Stomach (tissue), 4 donors: ENCODE measurements around the gene FCAMR.

Source experiments
- POLR2A ChIP-seq, 4 donors: fragments of 450-650 bp; IDR thresholded peaks; one replicate each; pipeline ENCODE4 v1.6.1; 2016; ENCODE audit warnings: antibody characterized with exemption in 4 of 4, control low read depth in 2 of 4, mild to moderate bottlenecking in 1 of 4, moderate library complexity in 1 of 4
- POLR2AphosphoS5 ChIP-seq, 3 donors: sonication (generic); formaldehyde crosslinking; IDR thresholded peaks; one replicate each; pipeline ENCODE4 v1.6.1; 2016; ENCODE audit warnings: antibody characterized with exemption in 3 of 3
- TF ChIP-seq, protein P1 (sequence below), 7 experiments: fragments of 450-650 bp in 4 of 7; fragments of 200-600 bp in 3 of 7; sonication (generic) in 3 of 7; IDR thresholded peaks; one replicate each; pipeline ENCODE4 v1.5.1; 2016 to 2019; ENCODE audit warnings: antibody characterized with exemption in 7 of 7, control low read depth in 2 of 7, mild to moderate bottlenecking in 1 of 7

DNA sequence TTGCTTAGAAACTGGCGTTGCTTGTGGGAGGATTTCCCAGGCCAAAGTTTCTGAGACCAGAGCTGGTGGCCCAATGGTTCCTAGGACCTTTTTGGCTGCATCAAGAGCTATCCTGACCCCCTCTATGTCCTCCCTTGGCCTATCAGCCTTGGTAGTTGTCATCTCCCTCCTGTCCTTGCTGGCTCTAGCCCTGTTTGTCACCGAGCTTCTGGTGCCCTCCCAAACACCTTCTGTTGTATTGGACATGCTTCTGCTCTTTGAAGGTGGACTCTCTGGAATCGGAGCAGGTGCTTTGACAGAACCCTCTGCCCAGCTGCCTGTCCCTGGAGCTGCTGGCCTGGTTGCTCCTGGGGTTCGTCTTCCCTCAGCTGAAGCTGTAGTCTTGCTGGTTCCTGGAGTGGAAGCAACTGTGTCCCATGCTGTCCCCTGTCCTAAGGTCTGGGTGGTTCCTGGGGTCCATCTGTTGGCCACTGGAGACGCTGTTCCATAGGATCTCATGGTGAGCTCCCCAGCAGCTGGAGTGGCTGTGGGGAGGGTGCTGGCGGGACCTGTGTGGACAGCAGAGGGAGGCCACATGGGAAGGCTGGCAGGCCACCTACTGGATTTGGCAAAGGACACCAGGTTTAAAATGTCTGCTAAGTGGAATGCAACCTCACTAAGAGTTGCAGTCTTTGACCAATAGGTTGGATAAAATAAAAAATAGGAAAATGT is 9.4 kb downstream of the FCAMR start:
- TF ChIP-seq, protein P1, sequence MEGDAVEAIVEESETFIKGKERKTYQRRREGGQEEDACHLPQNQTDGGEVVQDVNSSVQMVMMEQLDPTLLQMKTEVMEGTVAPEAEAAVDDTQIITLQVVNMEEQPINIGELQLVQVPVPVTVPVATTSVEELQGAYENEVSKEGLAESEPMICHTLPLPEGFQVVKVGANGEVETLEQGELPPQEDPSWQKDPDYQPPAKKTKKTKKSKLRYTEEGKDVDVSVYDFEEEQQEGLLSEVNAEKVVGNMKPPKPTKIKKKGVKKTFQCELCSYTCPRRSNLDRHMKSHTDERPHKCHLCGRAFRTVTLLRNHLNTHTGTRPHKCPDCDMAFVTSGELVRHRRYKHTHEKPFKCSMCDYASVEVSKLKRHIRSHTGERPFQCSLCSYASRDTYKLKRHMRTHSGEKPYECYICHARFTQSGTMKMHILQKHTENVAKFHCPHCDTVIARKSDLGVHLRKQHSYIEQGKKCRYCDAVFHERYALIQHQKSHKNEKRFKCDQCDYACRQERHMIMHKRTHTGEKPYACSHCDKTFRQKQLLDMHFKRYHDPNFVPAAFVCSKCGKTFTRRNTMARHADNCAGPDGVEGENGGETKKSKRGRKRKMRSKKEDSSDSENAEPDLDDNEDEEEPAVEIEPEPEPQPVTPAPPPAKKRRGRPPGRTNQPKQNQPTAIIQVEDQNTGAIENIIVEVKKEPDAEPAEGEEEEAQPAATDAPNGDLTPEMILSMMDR (IDR thresholded peaks at IDR 0.05), result no peak
- TF ChIP-seq POLR2AphosphoS5 (IDR thresholded peaks at IDR 0.05) (no peak), POLR2A (IDR thresholded peaks at IDR 0.05) (no peak)
